Endothelial cell of umbilical vein (primary cell): ENCODE data around the gene THRSP. TPM values are rescaled to one million over a fixed set of nuclear protein-coding genes. Genes with fewer than 3 reads are reported as not detected.

Experiments
- BruUV-seq: library from RNA; stranded (reverse); fragments of 400-500 nt; replicated peaks from 2 replicates; lab custom pipeline; 2021; lab: Mats Ljungman, UMichigan
- CTCF ChIA-PET: fragments of 300-600, 350-600 bp; sonication (Branson Sonifier 250); formaldehyde crosslinking; loops from one replicate; lab custom pipeline; 2021; ENCODE audit warnings: antibody characterized with exemption, inconsistent platforms; lab: Charles Lee
- POLR2A ChIA-PET: fragments of 300-600, 350-600 bp; sonication (Branson Sonifier 250); formaldehyde crosslinking; loops from one replicate; lab custom pipeline; 2021; ENCODE audit warnings: antibody characterized with exemption, inconsistent platforms; lab: Charles Lee
- DNase-seq: peaks from one replicate; pipeline ENCODE4 v3.0.0-alpha.2; 2011; ENCODE audit warnings: low read depth, low spot score
- FAIRE-seq: peaks from 2 replicates; lab custom pipeline; 2011; peaks lifted over from hg19 to GRCh38; lab: Jason Lieb, UNC
- H2AFZ ChIP-seq: 2 replicates; pipeline ENCODE4 v1.6.0; 2012; ENCODE audit warnings: low read depth, low read length, control low read depth, inconsistent platforms
- H3K27ac ChIP-seq: 2 replicates; pipeline ENCODE4 v1.5.1; 2011; ENCODE audit warnings: low read depth, mild to moderate bottlenecking, control low read depth, low read length, moderate library complexity; ENCODE audit not compliant: insufficient read depth
- H3K27me3 ChIP-seq, 2 experiments: 2 replicates each; pipeline versions ENCODE4 v1.6.0 to v1.6.1; 2011; ENCODE audit warnings: low read length in 2 of 2, mixed read lengths in 1 of 2; ENCODE audit not compliant: control insufficient read depth in 2 of 2, insufficient read depth in 2 of 2
- H3K36me3 ChIP-seq, 2 experiments: 2 replicates in 1 of 2; 3 replicates in 1 of 2; pipeline ENCODE4 v1.5.1; 2011; ENCODE audit warnings: low read length in 2 of 2, mild to moderate bottlenecking in 1 of 2, moderate library complexity in 1 of 2; ENCODE audit not compliant: control insufficient read depth in 2 of 2, insufficient read depth in 2 of 2; ENCODE audit errors: extremely low read depth in 1 of 2
- H3K4me1 ChIP-seq: 3 replicates; pipeline ENCODE4 v1.5.1; 2011; ENCODE audit warnings: mild to moderate bottlenecking, low read length; ENCODE audit not compliant: control insufficient read depth, insufficient read depth; ENCODE audit errors: extremely low read depth
- H3K4me2 ChIP-seq: 2 replicates; pipeline ENCODE4 v1.6.1; 2011; ENCODE audit warnings: low read length, control low read depth, mixed read lengths; ENCODE audit not compliant: insufficient read depth
- H3K4me3 ChIP-seq, 3 experiments: fragments of 200-600 bp in 1 of 3; sonication (generic), shearing (Covaris generic) in 1 of 3; replicated peaks in 1 of 3; 2 replicates each; pipeline ENCODE4 v1.5.1; 2011 to 2016; ENCODE audit warnings: control low read depth in 3 of 3, low read length in 3 of 3, mild to moderate bottlenecking in 2 of 3, inconsistent platforms in 1 of 3, low read depth in 1 of 3, moderate library complexity in 1 of 3; ENCODE audit not compliant: insufficient read depth in 1 of 3
- H3K79me2 ChIP-seq: 2 replicates; pipeline ENCODE4 v1.6.0; 2012; ENCODE audit warnings: low read length, inconsistent platforms; ENCODE audit not compliant: control insufficient read depth, insufficient read depth
- H3K9ac ChIP-seq: replicated peaks from 2 replicates; pipeline ENCODE3; 2011; ENCODE audit warnings: low read length, control low read depth; ENCODE audit not compliant: insufficient read depth; ENCODE audit errors: extremely low read depth
- H3K9me1 ChIP-seq: replicated peaks from 3 replicates; pipeline ENCODE4 v1.6.0; 2011; ENCODE audit warnings: mild to moderate bottlenecking, low read length; ENCODE audit not compliant: control insufficient read depth, insufficient read depth; ENCODE audit errors: extremely low read depth
- H3K9me3 ChIP-seq: replicated peaks from 2 replicates; pipeline ENCODE4 v1.5.1; 2012; ENCODE audit warnings: low read length, inconsistent platforms; ENCODE audit not compliant: control insufficient read depth, insufficient read depth
- H4K20me1 ChIP-seq: replicated peaks from 2 replicates; pipeline ENCODE3; 2011; ENCODE audit warnings: mild to moderate bottlenecking, low read length; ENCODE audit not compliant: control insufficient read depth, insufficient read depth; ENCODE audit errors: extremely low read depth
- CTCF ChIP-seq, 2 donors: IDR thresholded peaks; 1 replicate in 1 of 2; 2 replicates in 1 of 2; pipeline ENCODE4 v1.5.1; 2011; ENCODE audit warnings: low read length in 2 of 2, mild to moderate bottlenecking in 2 of 2, moderate library complexity in 2 of 2, control low read depth in 1 of 2, inconsistent platforms in 1 of 2, low read depth in 1 of 2; ENCODE audit not compliant: insufficient read depth in 1 of 2; ENCODE audit errors: extremely low read depth in 1 of 2
- EZH2 ChIP-seq: IDR thresholded peaks from 2 replicates; pipeline ENCODE4 v1.6.1; 2012; ENCODE audit warnings: borderline replicate concordance, low read depth, mild to moderate bottlenecking, moderate library complexity, low read length, inconsistent platforms; ENCODE audit not compliant: severe bottlenecking
- GATA2 ChIP-seq: IDR thresholded peaks from 2 replicates; pipeline ENCODE4 v1.7.0; 2011; ENCODE audit warnings: low read depth, mild to moderate bottlenecking, moderate library complexity, mixed read lengths, low read length; ENCODE audit not compliant: insufficient read length, insufficient read depth
- JUN ChIP-seq: IDR thresholded peaks from 2 replicates; pipeline ENCODE4 v1.6.1; 2011; ENCODE audit warnings: borderline replicate concordance, low read depth; ENCODE audit not compliant: insufficient read length, insufficient read depth
- MYC ChIP-seq: IDR thresholded peaks from one replicate; pipeline ENCODE4 v1.6.1; 2011; ENCODE audit warnings: mild to moderate bottlenecking, low read depth, low read length
- POLR2A ChIP-seq: IDR thresholded peaks from 2 replicates; pipeline ENCODE4 v1.6.1; 2012; ENCODE audit warnings: low read depth, mild to moderate bottlenecking, control low read depth, low read length
- POLR2AphosphoS5 ChIP-seq: IDR thresholded peaks from 2 replicates; pipeline ENCODE4 v1.6.1; 2012; ENCODE audit warnings: low read depth, mild to moderate bottlenecking, control low read depth, low read length, moderate library complexity; ENCODE audit not compliant: insufficient read depth
- dilution Hi-C: fragments of 300-500 bp; cut with MboI; formaldehyde crosslinking; loops from one replicate; pipeline ENCODE4 v1.15.0; 2019; ENCODE audit warnings: low sequenced_read_pairs; ENCODE audit not compliant: extremely low pct_ligation_motif_present
- intact Hi-C: fragments of 100-400 bp; cut with micrococcal nuclease; formaldehyde crosslinking; loops from one replicate; pipeline ENCODE4 v1.10.0; 2022
- polyA plus RNA-seq, 4 experiments: library from polyadenylated mRNA; depleted of rRNA in 3 of 4; stranded (reverse) in 3 of 4; unstranded in 1 of 4; fragments of >200 nt; gene quantifications; 2 replicates each; pipeline versions ENCODE4 v1.2.1 to v1.2.3, GENCODE V29; 2011 to 2012; ENCODE audit warnings: missing spikeins in 1 of 4
- total RNA-seq: library from RNA; stranded (reverse); gene quantifications from 2 replicates; pipeline ENCODE4 v1.2.3, GENCODE V29; 2021

The THRSP gene
- total and polyA plus RNA-seq, 2 donors (not counting 3 experiments of a cell fraction or from before 2014, with no cell fraction given): not detected

- no peak overlapping the region for H2AFZ ChIP-seq
- ChIA-PET CTCF (interaction anchor here (1.2 to 1.7 kb wide), 2 partner anchors 8 to 43 kb away, joined by 3 to 6 read pairs; partner anchors contain the start of gene INTS4), POLR2A (no interaction called here)
- no peak for TF ChIP-seq POLR2AphosphoS5
- TF ChIP-seq JUN: no peak
- TF ChIP-seq CTCF (IDR thresholded peaks at IDR 0.05; ENCODE audit: extremely low read depth in 1 of 2, insufficient read depth in 1 of 2, low read depth in 1 of 2, low read length in 2 of 2): no peak
- no peak for TF ChIP-seq MYC
- TF ChIP-seq POLR2A: no peak
- no peak for TF ChIP-seq GATA2
- no peak for TF ChIP-seq EZH2
- FAIRE-seq (no peak), DNase-seq (no peak)
- H3K9me3 ChIP-seq: no peaks in the 10 kb centered on the region
- H3K36me3 ChIP-seq: no peaks in the 10 kb centered on the region
- H3K9me1 ChIP-seq: no peaks in the 10 kb centered on the region
- H4K20me1 ChIP-seq: no peaks in the 10 kb centered on the region
- no peaks in the 10 kb centered on the region for H3K79me2 ChIP-seq
- no peak overlapping the region for H3K27ac ChIP-seq
- dilution Hi-C loops (no loop called here), intact Hi-C loops (no loop called here)
- no peak overlapping the region for H3K9ac ChIP-seq
- no peak overlapping the region for H3K4me3 ChIP-seq
- H3K4me2 ChIP-seq: no peak overlapping the region
- peaks cover 21% of the 10 kb centered on the region for H3K4me1 ChIP-seq
- no peaks in the 10 kb centered on the region for H3K27me3 ChIP-seq
- BruUV-seq: no TSS peak
These were observed 25.6 kb upstream of the THRSP start for GRCh38 chr11:78037825-78038620.
